Islet precursor cell (in vitro differentiated cells): Measurements from ENCODE around the gene PTPRK.

Experiments
- DNase-seq: peaks from one replicate; pipeline ENCODE4 v3.0.0-alpha.2; 2018

Gene PTPRK

DNA sequence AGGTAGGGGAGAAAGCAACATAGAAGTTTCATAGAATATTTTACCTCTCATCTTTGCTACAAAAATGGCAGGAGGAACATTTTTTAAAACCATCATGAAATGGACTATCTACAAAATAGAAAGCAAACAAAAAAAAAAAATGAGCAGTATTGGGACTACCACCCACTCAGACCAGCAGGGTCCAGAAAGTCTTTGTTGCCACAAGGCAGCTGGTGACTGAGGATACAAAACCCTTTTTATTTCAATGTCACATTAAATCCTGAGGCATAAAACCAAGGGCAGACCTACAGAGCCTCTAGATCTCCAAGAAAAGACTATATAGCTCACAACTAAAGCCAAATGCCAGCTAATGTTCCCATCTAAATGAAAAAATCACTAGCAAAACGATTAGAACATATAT is 282.2 kb downstream of the PTPRK start:
- no peak for DNase-seq

DNA sequence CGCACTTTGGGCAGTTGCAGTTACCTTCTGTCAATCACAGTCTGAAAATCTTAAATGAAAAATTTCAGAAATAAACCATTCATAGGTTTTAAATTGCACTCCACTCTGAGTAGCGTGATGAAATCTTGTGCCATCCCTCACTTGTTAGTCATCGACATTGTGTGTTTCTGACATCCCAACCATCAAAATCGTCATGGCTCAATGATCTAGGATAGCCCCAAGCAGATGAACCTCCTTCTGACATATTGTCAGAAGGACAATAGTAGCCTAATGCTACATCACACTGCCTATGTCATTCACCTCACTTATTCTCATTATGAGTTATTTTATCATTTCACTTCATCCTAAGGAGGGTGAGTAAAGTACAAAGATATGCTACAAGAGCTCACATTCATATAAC is 284.8 kb downstream of the PTPRK start:
- DNase-seq = no peak

DNA sequence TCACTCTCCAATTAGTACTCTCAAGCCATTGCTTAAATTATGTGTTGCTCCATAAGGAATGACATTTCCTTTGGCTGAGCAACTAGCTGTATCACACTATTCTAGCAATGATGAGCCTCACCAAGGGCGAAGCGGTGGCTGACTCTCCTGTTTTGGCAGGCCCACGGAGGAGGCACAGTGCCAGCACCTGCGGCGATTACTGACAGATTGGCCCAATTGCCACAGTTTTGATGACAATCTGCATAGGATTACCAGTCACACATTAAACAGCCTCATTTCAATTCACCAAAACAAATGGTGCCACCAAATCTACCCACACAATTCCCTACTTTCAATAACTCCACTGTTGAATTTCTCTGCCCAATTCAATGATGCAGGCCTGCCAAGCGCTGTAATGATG is 286.9 kb downstream of the PTPRK start:
- DNase-seq = no peak

DNA sequence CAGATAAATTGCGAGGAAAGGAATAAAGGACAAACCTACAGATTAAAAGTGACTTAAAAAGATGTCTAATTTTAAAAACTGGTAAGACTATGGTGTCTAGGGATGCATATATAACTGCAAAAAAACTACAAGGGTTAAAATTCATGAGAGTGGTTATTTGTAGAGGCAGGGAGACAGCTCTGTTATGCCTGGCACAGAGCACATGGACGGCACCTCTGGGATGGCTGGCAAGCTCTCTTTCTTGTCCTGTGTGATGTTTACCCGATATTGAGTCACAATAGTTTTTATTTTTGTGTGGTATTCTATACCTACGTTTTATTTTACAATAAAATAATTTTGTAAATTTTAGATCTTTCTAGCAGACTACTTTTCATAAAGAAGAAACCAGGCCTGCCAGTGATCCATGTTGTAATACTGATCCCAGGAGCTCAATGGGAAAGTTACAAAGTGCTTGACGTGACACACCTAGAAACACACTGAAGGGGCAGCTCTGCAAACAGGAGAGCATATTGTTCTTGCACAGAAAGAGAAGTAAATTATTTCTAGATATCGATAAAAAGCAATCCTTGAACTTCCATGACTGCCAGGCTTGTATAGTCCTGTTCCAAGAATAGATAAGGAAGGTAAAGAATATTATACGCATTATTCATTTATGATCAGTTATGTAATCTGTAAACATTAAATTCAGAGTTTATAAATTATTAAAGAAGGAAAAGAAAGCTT is 290.0 kb downstream of the PTPRK start:
- DNase-seq = no peak

DNA sequence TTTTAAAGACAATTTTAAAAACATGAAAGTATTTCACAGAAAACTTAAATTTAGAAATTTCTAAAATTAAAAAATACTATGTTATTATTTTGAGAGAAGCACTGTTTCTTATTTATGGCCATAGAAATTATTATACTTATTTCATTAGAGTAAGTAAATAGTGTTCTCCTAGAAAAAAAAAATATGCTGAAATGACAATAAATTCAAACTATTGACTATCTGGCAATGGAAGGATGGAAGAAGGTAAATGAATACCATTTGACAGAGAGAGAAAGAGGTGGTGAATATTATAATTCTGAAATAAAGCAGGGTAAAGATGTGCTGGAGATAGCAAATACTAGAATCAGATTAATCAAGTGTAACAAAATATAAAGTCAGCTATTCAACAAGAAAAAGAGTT is 294.8 kb downstream of the PTPRK start:
- no peak for DNase-seq

DNA sequence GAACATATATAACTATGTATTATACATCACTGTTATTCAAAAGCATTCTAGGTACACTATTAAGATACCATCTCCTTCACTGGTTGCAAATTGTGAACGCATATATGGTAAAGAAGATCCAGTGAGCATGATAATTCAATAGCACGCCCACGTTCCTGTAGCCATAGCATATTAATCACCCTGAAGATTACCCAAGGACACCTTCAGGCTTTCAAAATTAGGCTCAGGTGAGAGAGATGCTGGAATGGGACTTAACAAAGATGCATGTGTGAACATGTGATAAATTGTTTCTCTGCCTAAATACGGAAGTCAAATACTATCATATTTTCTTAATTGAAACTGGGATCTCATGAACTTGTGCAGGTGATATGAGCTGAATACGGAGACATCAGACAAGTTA is 303.5 kb downstream of the PTPRK start:
- DNase-seq = no peak

DNA sequence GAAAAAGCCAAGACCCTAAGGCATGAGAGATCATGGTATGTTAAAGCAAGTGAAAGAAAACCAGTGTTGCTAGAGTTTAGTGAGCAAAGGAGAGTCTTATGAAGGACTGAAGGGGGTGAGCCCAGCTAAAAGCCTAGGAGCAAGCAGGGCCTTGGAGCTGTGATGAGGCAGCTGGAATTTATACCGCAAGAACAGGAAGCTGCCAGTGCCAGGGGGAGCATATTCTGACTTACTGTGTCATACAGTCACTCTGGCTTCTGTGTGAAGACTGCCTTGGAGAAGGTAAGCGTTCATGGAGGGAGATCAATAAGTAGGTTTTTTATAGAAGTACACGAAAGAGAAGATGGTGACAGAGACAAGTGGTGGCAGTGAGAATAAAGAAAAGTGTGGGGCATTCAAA is 310.6 kb downstream of the PTPRK start:
- DNase-seq = peak; percentile 62

DNA sequence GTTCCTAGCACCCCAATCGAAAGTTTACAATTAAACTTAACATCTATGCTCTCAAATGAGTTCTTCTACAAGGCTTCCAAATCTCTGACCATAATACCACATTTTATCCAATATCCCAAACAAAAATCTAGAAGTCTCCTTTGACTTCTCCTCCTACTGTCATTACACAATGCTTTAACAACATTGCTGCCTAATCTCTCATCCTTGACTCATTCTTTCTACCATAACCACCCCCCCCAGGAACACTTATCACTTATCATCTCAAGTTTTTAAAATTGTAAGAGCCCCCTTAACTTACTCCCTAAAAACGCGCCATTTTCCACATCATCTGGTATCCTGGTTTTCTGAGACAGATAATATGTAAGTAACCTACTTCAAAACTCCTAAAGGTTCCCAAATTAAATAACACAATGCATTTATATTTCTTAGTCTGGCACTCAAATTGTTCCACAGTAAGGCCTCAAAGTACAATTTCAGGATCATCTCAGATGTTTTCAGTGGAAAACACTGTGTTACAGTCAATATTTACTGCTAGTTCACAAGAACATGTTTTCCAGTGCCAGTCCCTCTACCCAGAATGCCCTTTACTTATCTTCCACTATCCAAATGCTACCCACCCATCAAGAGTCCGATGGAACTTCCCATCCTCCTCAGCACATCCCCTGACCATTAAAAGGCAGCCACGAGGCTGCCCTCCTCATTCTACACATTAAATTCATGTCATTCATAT is 311.4 kb downstream of the PTPRK start:
- no peak for DNase-seq

DNA sequence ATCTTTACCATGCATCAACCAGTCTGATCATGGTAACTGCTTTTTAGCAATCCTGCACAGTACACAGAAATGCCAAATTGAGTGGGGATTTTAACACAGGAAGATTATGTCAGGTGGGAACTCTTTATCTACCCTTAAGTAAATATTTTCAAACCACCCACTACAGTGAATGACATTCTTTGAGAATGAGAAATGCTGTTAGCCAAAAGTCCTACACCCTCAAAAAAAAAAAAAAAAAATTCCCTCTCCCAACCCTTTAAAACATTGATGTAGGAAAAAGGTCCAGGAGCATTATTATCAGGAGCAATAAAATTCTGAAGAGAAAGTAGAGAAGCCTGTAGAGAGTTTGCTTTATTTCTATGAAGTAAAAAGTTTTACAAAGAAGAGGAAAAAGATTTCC is 312.3 kb downstream of the PTPRK start:
- no peak for DNase-seq

DNA sequence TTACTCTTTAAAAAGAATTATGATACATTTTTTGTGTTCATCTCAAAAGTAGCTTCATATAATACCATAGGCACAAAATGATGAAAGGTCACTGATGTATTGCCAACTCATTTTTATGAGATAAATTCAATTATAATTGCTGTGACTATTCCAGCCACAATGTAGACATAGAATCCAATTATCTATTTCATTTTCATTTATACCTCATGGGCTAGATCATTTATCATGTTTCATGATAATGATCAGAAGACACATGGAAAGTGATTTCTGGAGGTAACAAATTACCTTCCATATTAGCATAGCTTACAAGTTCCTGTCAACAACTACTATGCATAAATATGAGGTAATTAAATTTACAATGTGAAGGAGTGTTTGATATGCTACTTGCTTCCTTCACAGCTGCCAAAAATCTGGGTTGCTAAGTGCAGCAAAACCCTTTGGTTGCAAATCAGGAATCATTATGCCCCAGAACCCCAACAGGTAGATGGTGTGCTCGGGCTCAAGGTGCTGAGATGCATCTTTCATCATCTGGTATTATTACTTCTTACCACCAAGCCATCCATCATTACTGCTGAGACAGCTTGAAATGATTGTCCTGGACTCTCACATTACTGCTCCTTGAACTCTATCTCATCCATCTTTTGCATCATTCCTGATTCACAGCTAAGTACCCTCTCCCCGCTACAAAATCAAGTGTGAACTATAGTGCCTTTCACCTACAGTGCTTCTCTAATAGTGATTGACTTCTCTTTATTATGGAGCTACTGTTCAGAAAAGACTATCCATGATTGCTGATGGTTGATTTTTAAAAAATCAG is 313.6 kb downstream of the PTPRK start:
- no peak for DNase-seq

DNA sequence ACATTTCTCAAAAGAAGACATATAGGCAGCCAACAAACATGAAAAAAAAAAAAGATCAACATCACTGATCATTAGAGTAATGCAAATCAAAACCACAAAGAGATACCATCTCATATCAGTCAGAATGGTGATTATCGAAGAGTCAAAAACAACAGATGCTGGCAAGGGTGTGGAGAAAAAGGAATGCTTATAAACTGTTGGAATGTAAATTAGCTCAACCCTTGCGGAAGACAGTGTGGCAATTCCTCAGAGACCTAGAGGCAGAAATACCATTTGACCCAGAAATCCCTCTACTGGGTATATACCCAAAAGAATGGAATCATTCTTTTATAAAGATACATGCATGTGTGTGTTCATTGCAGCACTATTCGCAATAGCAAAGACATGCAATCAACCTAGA is 315.8 kb downstream of the PTPRK start:
- DNase-seq = no peak

DNA sequence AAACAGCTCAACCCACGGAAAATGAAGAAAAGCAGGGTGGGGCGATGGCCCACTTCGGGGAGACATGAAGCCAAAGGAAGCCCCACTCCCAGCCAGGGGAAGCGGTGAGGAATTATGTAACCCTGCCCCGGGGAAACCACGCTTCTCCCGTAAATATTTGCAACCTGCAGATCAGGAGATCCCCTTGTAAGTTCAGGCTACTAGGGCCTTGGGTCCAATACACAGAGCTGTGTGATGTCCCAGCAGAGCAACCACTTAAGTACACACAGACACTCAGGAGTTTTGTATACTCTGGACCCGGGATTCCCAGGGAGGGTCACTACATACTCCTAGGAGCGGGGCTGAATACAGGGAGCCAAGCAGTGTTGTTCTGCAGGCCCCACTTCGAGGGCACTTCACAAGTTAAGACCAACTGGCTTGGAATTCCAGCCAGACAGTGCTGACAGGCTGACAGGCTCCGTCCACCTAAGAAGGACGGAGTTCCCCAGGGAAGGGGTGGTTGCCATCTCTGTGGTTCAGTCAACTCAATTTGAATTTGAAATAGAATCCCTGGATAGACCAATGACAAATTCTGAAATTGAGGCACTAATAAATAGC is 318.1 kb downstream of the PTPRK start:
- no peak for DNase-seq

DNA sequence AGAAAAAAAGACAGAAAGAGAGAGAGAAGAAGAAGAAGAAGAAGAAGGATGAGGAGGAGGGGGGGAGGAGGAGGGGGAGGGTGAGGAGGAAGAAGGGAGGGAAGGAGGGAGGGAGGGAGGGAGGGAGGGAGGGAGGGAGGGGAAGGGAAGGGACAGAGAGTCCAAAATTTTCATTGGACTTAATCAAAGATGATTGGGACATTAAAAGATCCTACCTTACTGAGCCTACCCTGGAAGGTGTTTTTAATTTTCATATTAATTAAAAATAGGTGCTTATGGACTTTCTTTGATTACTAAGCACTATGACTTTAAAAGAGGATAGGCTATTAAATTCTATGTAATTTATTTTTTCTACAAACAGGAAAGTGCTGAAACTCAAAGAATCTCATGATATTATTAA is 319.6 kb downstream of the PTPRK start:
- DNase-seq = no peak

DNA sequence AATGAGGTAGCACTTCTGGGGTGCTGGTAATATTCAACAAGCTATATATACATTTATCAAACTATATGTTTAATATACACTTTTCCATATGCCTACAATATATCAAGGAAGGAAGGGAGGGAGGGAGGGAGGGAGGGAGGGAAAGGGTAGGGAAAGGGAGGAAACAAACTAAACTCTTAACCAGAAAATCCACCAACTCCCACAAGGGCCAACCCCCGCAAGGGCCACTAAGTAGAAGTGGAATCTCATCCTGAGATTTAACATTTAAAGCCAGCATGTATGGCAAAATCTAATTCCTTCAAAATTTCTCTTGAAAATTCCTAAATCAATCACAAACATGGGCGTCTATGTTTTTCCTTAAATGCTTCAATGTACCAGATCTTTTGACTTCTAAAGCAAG is 320.9 kb downstream of the PTPRK start:
- no peak for DNase-seq

DNA sequence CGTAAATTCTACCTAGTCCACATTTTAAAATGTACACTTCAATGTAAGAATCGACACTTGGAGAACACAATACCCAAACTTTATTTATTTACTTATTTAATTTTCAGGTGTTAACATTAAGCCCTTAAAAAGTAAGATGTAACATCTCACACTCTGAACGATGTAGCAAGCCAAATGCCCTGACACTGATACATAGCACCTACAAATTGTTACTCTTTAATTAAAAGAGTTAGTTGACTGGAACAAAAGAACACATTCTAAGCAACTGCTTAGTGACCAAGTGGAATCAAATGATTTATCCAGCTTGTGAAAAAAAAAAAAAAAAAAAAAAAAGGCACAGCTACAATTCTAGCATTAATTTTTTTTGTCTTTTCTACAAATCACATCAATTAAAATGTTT is 327.4 kb downstream of the PTPRK start:
- no peak for DNase-seq

DNA sequence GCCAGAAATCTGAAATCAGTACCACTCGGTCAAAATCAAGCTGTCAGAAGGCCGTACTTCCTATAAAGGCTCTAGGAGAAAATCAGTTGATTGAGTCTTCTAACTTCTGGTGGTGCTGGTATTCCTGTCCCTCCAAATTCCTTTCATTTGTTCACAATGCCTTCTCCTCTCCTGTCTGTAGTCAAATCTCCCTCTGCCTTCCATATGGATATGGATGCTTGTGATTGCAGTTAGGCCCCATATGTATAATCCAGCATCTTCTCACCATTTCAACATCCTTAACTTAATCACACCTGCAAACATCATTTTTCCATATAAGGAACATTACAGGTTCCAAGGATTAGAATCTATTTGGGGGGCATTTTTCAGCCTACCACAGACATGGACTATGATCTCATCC is 331.7 kb downstream of the PTPRK start:
- DNase-seq = no peak

DNA sequence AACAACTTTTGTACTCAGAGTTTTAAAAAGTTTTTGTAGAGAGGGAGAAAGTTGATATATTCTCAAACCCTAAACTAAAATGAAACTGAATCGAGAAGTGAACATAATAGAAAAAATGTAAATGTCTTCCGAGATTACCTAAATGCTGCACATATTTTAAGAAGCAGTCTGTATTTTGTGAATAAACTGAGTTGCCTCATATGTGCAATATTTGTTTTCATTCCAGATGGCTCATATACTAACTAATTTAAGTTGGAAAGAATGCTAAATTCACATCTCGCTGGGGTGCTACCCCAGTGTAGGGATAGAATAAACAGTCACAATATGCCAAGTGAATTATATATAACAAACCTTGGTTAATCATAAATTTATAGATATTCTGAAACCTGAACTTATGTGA is 333.7 kb downstream of the PTPRK start:
- DNase-seq = no peak

DNA sequence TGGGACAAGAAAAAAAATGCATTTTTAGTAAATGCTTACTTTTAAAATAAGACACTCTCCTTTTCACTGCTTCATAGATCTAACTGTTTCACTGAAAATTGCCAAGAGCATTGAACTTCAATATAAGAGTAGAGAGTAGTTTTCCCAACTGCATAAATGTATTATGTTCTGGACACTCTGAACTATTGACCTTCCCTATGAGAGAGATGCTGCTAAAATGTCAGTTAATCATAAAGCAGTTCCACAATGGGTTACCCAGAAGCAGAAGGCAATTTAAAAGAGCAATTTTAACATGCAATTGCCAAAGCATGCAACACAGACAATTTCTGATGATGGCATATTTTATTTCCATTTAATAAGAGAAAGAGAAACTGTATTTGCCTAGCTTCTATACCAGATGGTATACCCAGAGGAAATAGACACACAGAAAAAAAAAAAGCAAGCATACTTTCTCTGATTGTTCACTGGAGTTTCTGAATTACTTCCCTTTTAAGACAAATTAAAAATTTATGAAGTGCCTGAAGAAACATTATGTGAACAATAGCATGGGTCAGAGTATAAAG is 340.4 kb downstream of the PTPRK start:
- no peak for DNase-seq

DNA sequence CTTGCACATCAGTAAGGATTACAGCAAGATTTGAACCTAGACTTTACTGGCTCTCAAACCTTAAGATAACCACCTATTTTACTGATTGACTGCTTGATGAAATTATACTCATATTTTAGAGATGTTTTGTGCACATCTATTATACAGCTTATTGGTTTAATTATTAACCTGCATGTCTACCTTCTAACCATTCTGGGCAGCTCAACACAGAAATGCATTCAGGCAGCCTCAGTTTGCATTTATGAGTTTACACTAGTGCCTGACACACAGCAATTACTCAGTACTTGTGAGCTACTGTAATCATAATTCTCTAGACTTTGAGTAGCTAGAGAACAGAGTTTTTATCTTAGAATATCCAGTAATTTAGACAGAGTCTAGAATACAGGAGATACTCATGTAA is 345.7 kb downstream of the PTPRK start:
- no peak for DNase-seq

DNA sequence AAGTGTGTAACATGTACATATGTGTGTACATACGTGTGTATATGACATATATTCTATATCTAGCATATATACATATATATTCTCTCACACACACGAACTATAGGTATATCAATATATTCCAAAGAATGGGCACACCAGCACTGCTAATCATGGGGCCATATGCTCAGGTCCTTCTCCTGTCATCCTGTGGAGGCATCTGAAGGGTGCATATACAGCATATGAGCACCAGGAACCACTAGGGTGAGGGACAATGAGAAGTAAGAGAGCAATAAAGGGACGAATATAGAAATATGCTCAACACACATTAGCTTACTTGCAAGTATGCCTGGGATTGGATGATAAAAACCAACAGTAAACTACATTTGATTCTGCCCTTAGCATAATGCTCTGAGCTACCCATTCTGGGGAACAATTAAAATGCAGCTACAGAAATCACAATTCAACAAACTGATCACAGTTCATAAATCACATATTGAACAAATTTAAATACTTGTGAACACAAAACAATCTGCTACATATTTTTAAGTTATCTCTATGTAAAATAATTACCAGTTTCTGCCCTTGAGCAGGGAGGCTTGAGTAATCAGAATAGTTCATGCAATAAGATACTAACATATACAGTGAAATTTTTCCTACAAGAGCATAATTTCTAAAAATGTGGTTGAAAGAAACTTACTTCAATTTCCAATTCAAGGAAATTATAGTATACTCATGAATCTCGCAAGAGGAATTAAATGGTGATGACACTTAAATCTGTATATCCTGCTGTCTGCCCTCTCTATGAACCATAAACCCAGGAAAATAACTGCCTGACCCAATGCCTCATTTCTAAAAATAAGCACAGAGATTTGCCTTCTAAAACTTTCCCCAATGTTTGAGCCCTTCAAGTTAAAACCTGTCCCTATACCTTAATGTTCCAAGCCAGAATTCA is 347.4 kb downstream of the PTPRK start:
- DNase-seq = no peak

DNA sequence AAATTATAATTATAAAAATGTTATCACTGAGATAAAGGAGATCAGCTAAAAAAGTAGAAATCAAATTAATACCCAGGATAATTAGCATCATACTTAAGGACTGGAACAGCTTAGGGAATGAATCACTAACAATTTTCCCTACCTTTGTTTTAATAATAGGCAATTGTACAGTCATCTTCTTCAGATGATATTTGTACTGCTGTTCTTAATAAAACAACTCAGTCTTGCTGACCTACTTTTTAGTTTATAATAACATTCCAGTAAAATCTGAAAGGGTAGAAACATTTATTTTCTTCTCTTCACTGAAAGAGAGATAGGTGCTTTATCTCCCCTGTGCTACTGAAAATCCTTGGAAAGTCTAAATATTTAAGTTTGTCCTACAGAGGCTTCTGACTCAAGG is 348.3 kb downstream of the PTPRK start:
- DNase-seq = no peak

DNA sequence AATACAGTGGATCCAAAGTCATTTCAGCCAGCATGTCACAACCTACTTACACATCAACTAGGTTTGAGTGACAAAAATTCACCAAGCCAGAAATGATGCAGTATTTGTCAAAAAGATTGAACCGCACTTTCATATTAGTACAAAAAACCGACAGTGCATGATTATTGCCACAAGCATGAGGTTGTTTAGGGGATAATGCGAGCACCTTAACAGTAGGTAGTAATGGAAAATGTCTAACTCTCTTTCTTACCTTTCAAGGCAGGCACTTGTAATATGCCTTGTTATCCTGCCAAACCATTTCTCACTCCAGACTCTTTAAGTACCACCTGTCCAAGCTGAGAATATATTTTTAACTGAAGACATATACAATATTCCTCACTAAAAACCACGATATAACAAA is 349.2 kb downstream of the PTPRK start:
- no peak for DNase-seq
